Astrocyte of the spinal cord (primary cell): ENCODE results near the gene PLXNA3.
A peak's percentile ranks its signal among the peaks of the same experiment; 100 is the strongest.

Experiments used
- DNase-seq: peaks from one replicate; pipeline ENCODE4 v3.0.0; 2011; ENCODE audit warnings: low read depth, low spot score
- H3K4me3 ChIP-seq: 2 replicates; pipeline ENCODE4 v1.5.1; 2011; ENCODE audit warnings: low read depth, mild to moderate bottlenecking, low read length, moderate library complexity
- CTCF ChIP-seq: IDR thresholded peaks from 2 replicates; pipeline ENCODE4 v1.5.1; 2012; ENCODE audit warnings: low read depth, mild to moderate bottlenecking, low read length, inconsistent platforms
- in situ Hi-C: cut with HindIII; loops from 2 replicates; pipeline ENCODE4 v1.10.0; 2017; ENCODE audit warnings: low sequenced_read_pairs

PLXNA3 gene

GRCh38 chrX:154458116-154458953, at the start of gene PLXNA3:
PLXNA3 (plus strand) TSS chrX:154458281; CDS start chrX:154460184, 1,903 bp downstream.
- no peak for DNase-seq
- no peak for TF ChIP-seq CTCF
- peak within 1 kb of the TSS; percentile 65 for H3K4me3 ChIP-seq
- in situ Hi-C loops = no loop called here

- H3K4me3 ChIP-seq = peak overlapping the region; percentile 41
- DNase-seq = no peak
- in situ Hi-C loops = no loop called here
- TF ChIP-seq CTCF = no peak
These were observed 49.3 kb upstream of the PLXNA3 start for GRCh38 chrX:154408659-154409221.

- peak; percentile 91 for DNase-seq
- peak within 1 kb of the TSS; percentile 41 for H3K4me3 ChIP-seq
These were observed 48.7 kb upstream of the PLXNA3 start, which contains the start of gene DNASE1L1 for GRCh38 chrX:154409222-154409871. DNASE1L1 (minus strand) TSS chrX:154409254; CDS start chrX:154405568, 3,686 bp downstream.

GRCh38 chrX:154411981-154412340, 46.1 kb upstream of the PLXNA3 start:
- peak; percentile 48 for DNase-seq
- in situ Hi-C loops = no loop called here
- peak overlapping the region; percentile 48 for H3K4me3 ChIP-seq
- TF ChIP-seq CTCF = no peak

More at GRCh38 chrX:154409222-154409871, 48.7 kb upstream of the PLXNA3 start, which contains the start of gene DNASE1L1:
- TF ChIP-seq CTCF = no peak
- in situ Hi-C loops = no loop called here

GRCh38 chrX:154412468-154412867, 45.6 kb upstream of the PLXNA3 start:
- no peak for TF ChIP-seq CTCF
- no peak for DNase-seq
- in situ Hi-C loops = no loop called here
- peak overlapping the region; percentile 48 for H3K4me3 ChIP-seq

GRCh38 chrX:154413142-154413541, 44.9 kb upstream of the PLXNA3 start:
- TF ChIP-seq CTCF = no peak
- DNase-seq = no peak
- in situ Hi-C loops = no loop called here
- H3K4me3 ChIP-seq = no peak overlapping the region
